Measurements from ENCODE around the gene CCDC18.

DNA sequence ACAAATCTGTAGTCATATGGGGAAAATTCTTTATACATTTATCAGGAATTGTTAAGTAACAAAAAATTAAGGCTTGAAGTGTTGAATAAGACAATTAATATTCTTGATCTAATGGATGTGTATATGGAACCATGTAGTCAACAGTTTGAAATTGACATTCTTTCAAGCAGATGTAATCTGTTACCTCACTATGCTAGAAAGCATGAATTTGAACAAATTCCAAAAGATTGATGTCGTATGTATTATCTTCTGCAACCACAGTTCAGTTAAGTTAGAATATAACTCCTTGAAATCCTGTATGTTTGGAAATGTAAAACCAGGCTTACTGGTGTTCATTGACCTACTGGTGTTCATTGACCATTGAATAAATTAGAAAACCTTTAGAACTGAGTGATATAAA lies 16.1 kb downstream of the CCDC18 start:
- TF ChIP-seq, protein P1, sequence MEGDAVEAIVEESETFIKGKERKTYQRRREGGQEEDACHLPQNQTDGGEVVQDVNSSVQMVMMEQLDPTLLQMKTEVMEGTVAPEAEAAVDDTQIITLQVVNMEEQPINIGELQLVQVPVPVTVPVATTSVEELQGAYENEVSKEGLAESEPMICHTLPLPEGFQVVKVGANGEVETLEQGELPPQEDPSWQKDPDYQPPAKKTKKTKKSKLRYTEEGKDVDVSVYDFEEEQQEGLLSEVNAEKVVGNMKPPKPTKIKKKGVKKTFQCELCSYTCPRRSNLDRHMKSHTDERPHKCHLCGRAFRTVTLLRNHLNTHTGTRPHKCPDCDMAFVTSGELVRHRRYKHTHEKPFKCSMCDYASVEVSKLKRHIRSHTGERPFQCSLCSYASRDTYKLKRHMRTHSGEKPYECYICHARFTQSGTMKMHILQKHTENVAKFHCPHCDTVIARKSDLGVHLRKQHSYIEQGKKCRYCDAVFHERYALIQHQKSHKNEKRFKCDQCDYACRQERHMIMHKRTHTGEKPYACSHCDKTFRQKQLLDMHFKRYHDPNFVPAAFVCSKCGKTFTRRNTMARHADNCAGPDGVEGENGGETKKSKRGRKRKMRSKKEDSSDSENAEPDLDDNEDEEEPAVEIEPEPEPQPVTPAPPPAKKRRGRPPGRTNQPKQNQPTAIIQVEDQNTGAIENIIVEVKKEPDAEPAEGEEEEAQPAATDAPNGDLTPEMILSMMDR (IDR thresholded peaks at IDR 0.05), result no peak
- TF ChIP-seq ZFX (IDR thresholded peaks at IDR 0.05; ENCODE audit: borderline replicate concordance), result no peak
